ENCODE results near the gene GPRC5C.

Gene GPRC5C

DNA sequence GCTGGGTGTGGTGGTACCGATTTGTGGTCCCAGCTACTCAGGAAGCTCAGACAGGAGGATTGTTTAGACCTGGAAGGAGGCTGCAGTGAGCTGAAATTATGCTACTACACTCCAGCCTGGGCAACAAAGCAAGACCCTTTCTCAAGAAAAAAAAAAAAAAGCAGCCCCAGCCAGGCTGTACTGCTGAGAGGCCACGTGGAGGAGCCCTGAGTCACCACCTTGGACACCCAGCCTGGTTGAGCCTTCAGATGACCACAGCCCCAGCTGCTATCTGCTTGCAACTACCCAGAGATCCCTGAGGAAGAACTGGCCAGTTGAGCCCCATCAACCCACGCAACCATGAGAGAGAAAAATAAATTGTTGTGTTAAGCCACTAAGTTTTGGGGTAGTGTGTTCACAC lies 23.6 kb upstream of the GPRC5C start:
- DNase-seq, result peak in 1 of 3 experiments; percentile 67

DNA sequence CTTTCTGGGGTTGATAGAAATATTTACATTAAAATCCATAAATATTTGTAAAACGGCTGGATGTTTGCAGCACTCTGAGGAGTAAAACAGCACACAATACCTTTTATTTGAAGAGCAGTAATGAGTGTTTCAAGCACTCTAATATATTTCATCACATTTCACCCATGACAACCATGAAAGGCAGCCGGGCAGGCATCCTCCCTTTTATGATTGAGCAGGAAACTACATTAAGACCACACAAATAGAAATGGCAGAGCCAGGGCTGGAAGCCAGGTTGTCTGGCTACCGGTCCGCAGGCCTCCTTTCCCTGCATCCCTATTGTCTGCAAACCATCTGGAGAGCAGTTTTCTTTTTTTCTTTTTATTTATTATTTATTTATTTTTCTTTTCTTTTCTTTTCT lies 23.1 kb upstream of the GPRC5C start:
- DNase-seq, result peak; percentile 59 to 91 (median 68)

DNA sequence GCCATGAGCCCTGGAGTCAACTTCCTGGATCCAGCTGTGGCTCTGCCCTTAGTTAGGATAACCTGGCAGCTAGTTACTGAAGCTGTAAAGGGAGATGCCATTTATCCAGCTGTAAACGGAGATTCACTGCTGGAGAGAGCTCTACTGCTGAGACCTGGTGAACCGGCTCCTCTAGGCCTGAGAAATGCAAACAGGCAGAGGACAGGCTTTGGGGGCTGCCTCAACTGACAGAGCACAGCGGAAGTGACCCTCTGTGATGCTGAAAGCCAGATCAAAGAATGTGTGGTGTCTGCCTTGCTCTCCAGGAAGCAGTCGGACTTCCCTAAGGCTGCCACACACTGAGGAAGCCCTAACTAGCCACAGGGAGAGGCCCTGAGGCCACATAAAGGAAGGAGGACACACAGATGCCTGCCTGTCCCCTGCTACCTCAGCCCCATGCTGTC lies 21.9 kb upstream of the GPRC5C start:
- no peak for DNase-seq

DNA sequence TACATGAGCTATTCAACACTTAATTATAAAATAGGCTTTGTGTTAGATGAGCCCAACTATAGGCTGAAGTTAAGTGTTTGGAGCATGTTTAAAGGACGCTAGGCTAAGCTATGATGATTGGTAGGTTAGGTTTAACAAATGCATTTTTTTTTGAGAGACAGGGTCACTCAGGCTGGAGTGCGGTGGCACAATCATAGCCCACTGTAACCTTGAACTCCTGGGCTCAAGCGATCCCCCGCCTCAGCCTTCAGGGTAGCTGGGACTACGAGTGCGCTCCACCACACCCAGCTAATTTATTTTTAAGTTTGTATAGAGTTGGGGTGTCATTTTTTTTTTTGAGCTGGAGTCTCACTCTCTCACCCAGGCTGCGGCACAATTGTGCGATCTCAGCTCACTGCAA lies 19.3 kb upstream of the GPRC5C start:
- no peak for DNase-seq

DNA sequence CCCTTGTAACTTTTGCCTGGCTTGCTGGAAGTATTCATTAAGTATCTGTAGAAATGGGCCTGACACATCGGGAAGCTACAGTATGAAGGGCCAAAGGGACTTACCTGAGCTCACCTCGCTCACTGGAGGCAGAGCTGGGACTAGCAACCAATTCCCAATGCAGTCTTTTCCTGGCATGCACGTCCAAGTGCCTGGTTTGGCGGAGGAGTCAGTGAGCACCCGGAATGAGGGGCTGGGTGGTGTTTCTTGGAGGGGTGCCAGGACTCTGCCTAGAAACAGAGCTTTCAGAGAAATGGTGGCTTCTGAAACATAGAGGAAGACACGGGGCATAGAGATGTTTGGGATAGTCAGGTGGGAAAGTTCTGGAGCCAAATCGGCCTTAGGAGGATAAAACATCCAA lies 18.4 kb upstream of the GPRC5C start:
- no peak for DNase-seq

DNA sequence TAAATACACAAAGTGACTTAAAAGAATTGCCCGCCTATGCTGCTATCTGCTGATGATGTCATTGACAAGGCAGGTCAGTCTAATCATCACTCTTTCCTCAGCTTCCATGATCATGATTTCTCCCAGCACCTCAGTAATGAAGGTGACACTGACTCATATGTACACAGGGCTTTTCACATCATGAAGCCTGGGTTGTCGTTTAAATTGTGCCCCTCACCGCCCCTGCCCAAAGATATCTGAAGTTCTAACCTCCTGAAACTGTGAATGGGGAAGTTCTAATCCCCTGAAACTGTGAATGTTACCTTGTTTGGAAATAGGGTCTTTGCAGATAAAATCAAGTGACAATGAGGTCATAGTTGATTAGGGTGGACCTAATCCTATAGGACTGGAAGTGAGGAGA lies 17.4 kb upstream of the GPRC5C start:
- DNase-seq, result no peak

DNA sequence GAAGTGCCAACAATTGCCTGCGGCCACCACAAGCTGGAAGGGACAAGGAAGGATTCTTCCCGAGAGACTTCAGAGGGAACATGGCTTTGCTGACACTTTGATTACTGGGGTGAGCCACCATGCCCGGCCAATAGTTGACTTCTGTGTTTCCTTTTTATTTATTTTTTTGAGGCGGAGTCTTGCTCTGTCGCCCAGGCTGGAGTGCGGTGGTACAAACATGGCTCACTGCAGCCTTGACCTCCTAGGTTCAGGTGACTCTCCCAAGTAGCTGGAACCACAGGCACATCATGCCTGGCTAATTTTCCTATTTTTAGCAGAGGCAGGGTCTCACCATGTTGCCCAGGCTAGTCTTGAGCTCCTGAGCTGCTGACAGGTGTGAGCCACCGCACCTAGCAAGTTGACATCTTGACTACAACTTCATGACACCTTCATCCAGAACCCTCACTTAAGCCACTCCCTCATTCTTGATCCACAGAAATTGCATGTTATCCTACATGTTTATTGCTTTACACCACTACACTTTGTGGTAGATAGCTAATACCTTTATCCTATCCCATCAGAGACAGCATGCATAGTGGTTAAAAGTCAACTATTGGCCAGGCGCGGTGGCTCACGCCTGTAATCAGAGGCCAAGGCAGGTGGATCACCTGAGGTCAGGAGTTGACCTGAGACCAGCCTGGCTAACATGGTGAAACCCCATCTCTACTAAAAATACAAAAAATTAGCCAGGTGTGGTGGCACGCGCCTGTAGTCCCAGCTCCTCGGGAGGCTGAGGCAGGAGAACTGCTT lies 16.1 kb upstream of the GPRC5C start:
- no peak for DNase-seq

DNA sequence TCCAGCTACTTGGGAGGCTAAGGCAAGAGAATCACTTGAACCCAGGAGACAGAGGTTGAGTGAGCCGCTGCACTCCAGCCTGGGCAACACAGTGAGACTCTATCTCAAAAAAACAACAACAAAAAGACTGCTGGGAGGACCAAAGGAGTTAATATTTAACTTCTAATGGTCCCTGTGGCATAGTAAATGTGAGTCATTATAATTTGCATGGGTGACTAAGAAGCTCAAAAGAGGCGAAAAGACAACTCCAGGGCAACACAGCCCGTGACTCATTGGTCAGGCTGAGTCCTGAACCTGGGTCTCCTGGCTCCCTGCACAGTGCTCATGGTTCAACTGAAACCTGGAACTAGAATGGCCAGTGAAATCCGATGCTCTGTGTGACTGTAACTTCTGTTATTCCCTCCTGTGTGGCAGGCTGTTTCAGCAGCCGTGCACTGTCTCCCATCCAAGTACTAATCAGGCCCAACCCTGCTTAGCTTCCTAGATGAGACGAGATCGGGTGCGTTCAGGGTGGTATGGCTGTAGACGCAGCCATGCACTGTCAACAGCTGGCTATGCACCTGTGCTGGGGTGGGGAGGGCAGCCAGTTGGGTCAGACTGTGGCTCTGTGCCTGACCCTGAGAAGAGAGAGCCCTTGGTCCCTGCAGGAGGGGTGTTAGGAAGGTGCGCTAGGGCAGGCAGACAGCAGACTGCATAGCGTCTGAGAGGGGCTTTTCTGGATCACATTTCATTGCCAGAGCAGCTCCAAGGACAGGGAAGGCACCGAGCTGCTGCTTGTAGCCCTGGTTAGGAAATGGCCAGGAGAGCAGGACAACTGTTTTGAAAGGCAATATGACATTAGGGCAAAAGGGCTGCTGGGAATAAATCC lies 14.5 kb upstream of the GPRC5C start:
- DNase-seq, result no peak

DNA sequence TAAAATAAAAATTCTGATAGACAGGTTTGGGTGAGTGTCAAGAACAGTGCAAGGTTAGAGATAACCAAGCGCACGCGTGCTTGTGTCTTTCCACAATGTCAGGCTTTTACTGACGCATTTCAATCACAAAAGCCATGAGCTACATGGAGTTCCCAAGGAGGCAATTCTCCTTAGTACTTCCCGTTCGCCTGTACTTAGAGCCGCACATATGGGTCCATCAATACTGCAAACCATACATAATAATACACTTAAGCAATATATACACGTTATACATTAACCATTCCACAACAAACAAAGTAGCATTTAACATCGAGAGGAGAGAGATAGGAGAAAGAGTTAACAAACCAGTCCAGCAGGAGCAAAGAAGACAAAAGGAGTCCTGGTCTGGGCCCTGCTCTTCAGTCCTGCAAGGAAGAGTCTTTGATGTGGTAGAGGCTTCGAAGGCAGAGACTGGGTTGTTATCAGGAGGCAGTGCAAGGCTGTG lies 11.9 kb upstream of the GPRC5C start:
- no peak for DNase-seq

DNA sequence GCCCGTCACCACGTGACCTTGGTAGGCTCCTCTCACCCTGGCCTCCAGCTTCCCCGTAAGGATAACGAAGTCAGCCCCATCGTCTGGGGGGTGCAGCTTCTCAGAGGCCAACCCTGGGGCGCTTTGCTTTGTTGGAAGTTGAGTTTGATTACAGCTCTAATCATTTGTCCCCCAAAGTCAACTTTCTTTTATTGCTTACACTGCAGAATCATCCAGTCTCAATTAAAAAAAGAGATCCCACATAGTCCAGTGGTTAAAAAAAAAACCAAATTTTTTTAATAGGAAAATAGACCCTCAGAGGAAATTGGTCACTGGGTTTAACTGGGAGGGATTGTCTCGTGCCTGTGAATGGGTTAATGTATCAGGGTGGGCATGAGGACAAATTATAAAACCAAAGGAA lies 7.8 kb upstream of the GPRC5C start:
- DNase-seq, result no peak

DNA sequence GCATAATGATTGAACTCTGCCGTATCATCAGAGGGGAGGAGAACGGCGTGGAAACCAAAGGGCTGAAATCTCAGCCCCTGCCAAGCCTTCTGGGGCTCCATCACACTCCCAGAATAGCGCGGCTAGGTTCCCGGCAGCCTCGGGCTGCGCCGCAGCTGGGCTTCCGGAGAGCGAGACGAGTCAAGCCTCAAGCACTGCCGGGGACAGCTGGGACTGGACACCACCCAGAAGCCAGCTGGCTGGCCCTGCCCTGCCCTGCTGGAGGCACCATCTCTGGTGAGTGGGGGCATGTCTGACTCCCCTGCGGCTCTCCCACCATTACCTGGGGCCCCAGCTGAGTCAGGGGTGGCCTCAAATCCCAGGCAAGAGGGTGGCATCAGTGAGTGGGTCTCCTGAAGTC lies 7.2 kb upstream of the GPRC5C start:
- no peak for DNase-seq

DNA sequence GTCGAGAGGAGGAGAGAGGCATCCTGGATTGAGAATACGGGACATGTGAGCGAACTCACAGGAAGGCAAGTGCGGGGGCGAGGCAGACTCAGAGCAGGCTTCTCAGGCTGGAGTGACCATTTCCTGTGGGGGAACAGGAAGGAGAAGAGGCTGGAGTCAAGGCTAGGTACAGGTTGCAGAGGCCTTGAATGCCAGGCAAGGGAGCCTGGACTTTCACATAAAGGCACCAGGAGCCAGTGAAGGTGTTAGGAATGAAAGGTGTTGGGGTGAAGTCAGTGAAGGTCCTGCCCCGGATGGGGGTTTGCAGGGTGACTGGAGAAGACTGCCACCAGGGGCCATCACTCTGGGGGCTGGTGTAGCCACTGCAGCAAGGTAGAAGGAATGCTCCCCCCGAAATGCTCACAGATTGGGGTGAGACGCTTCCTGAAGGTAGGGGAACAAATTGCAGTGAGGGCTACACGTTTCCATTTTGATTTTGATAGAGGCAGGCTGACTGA lies 5.3 kb upstream of the GPRC5C start:
- no peak for DNase-seq

DNA sequence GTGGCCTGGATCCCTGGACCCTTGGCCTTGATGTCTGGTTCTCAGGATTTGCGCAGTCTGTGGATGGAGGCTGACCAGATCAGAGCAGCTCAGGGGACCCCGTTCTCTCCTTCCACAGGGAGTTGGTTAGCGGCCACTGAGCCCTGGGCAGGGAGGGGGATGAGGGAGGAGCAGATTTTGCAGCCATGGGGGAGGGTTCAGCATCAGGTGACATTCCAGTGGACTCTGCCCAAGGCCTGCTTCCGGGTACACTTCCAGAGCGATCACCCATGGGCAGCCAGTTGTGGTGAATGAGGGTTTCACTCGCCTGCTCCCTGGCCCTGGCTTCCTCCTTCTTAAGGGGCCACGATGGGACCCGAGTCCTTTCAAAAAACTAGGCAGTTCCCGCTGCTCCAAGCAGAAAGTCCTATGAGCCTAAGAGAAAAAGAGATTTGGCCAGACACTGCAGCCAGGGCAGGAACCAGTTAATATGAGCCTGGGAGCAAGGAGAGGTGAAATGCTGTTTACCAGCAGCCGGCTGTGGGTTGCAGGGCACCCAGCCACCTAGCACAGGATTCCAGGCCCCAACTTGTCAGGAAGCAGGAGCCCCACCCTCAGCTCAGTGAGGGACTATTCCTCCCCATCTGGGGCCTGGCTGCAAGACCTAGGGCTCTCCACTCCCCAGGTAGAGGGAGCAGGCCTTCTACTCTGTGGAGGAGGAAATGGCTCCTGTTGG lies 4.7 kb upstream of the GPRC5C start:
- no peak for DNase-seq

DNA sequence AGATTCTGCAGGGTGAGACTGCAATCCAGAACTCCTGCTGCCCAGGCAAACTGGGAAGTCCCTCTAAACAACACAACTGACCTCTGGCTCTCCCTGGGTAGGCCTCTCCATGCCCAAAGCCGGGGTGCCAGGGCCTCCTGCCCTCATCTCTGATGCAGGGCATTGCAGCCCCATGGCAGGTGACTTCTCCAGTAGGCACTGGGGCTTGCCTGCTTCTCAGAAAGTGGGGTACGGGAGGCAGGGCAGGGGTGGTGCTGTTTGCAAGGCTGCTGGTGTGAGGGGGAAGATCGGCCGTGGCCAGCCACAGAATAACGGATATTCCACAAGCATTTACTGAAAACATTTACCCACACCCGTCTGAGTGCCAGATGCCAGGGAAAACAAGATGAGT lies 4.1 kb upstream of the GPRC5C start:
- no peak for DNase-seq

DNA sequence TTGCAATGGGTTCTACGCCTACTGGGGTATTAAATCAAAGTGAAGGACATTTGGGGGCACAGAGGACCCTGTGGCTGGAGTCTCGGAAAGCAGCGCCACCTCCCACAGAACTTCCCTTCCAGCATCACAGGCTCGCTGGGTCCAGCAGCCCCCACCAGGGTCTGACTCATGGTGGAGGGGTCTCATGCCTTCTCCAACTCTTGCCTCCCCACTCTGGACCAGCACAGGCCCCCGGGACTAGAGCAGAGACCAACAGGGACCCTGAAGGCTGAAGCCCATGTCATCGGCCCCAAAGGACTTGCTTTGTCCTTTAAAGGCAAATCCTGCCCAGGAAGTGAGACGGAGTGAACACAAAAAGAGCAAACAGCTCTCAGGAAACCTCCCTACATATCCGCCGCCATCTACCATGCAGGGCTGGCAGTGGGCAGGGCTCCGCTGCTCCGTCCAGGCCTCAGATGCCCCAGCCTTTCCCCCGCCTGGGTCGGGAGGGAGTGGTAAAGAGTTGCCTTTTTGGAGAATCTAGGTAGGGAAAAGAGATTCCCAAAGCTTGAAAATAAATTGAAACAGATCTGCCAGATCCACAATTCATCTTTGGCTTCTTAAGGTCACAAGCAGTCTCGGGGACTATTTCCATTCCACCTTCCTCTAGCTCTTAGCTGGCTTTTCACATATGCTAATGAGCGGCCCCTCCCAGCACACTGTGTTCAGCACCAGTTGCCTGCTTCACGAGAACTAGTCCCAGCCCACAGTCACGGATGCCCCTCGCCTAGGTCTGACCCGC lies 2.1 kb upstream of the GPRC5C start:
- DNase-seq, result peak in 2 of 3 experiments; percentile 51 to 87

DNA sequence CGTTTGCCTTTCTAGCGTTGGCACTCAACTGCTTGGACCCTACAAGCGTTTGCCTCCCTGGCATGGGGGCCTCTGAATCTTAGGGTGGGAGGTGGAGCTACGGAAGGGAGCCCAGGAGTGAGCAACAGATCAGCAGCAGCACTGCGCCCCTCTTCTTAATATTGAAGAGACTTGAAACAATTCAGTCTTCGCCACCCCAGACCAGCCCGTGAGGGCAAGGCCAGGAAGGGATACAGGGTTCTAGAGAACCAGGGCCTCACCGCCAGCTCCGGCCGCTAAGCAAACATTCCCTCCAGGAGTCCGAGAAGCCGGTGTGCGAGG lies 1.5 kb upstream of the GPRC5C start:
- DNase-seq, result no peak

DNA sequence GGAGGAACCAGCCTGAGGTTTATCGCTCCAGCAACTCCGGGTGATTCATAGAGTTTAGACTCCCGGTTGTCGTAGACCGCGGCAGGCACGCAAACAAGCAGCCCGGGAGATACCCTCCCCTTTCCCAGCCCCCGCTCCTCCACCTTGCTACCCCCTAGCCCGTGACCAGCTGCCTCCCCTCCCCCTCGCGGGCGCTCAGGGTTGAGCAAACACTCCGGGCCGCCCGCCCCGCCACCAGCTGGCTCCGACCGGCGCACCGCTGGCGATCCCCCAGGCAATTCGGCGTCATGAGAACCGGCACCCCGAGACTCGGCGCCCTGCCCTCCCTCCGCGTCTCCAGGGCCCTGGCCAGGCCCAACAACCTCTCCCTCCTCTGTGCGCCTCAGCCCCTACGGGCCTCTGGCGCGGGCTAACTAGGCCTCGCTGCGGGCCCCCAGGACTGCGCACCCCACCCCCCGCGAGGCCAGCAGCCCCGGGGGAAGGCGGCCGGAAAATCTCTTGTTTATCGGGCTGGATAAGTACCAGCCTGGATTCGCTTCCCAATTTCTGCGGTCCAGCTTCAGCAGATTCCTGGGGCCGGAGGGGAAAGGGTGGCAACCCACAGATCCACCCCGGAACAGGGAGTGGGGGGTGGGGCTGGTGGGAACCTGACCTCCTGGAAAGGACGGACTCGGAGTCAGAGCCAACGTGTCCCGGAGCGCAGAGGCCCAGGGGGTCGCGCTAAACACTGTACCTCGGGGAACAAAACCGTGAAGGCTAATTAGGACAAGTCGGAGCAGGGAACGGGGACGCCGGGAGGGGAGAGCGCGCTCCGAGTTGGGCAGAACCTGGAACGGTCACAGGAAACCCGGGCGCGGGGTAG lies 951 bp upstream of the GPRC5C start:
- DNase-seq, result peak; percentile 71 to 96 (median 92)

DNA sequence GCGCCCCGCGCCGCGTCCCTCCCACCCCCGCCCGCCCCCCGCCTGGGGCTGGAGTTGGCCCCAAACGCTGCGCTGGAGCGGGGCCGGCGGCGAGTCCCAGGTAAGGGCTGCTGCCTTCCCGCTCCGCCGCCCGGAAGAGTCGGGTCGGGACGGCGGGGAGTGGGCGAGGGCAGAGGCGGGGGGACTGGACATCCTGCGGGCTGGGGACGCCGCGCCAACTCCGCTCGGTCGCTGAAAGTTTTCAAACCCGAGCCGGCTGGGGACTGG lies 469 bp downstream of the GPRC5C start:
- no peak for DNase-seq

DNA sequence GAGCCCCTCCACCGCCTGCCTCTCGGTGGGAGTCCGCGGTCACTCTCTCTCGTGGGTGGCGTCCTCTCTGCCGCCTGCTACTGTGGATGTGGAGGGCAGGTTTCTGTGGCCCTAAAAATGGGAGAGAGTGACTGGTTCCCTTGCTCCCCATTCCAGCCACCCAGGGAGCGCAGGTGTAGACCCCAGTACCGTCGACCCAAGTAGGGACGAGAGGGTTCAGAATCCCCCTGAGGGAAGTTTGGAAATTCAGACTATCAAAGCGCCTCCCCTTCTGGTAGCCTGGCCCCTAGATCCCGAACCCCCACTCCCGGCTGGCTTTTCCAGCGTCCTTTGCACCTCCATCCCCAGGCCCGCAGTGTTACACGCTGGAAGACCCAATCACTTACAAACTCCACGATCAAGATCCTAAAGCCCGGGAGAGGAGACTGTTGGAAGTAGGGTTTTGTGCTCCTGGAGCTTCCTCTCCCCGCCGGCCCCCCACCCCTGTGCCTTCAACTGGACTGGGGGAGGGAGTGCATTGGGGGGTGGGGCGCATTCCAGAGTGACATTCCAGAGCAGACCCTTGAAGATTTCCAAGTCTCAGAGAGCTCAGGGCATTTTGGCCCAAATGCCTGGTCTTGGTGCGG lies 991 bp downstream of the GPRC5C start:
- DNase-seq, result no peak

DNA sequence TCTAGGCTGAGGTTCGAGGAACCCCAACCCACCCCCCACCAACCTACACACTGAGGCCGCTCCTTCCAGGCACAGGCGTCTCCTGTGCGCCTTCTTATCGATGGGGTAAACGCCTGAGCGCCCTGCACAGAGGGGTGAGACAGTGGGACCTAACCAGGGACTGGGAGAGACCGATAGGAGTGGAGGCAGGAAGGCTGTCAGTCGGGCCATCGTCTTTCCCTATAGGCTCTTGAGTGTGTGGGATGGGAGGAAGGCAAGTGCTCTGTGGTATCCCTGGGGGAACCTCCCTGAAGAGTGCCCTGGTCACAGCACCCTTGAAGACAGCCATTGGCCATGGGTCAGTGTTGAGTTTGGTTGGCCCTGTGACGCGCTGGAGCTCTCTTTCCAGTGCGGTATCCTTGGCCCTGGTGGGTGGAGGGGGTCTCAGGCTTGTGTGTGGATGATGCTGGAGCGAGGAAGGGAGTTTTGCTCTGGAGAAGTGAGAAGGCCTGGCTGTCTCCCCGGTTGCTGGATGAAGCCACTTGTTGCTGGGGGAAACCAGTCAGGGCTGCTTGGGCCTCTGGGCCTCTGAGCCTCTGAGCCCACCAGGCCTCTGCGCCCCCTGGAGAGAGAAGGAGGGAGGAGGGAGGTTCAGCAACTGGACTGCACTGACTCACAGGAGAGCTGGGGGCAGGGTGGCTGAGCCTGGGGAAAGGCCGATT lies 1.7 kb downstream of the GPRC5C start:
- no peak for DNase-seq

All from NCI-H1417 (cell line).